Measurements from ENCODE around the gene CYP27C1. TPM values are rescaled to one million over a fixed set of nuclear protein-coding genes. Genes with fewer than 3 reads are reported as not detected.
A peak's percentile ranks its signal among the peaks of the same experiment; 100 is the strongest.

The CYP27C1 gene
- total RNA-seq, 1 experiment from 2014 or later: not detected

GRCh38 chr2:127226520-127227263, 6.6 kb upstream of the CYP27C1 start:
- intact Hi-C loops (cut with micrococcal nuclease): no loop called here
- TF ChIP-seq MAX (IDR thresholded peaks at IDR 0.05): 0 out of 2 replicates have a peak, but pooled peaks have one; percentile 35
- no peak for TF ChIP-seq EZH2 (IDR thresholded peaks at IDR 0.05)
- TF ChIP-seq JUND (IDR thresholded peaks at IDR 0.05): peak; percentile 43; the same call in 1 of the 2 replicates
- TF ChIP-seq SP1 (IDR thresholded peaks at IDR 0.05; ENCODE audit: low read depth): peak; percentile 38; the same call in 1 of the 2 replicates
- ChIA-PET POLR2A (no interaction called here), RAD21 (ENCODE audit: low non-redundant PET in 1 of 2, low total read pairs in 2 of 2, uncharacterized antibody in 2 of 2, unreplicated experiment in 2 of 2) (no interaction called here), CTCF (no interaction called here)
- no peaks in the 10 kb centered on the region for H3K27me3 ChIP-seq (ENCODE audit: insufficient read depth, low read length)
- H3K4me1 ChIP-seq (ENCODE audit: control insufficient read depth in 1 of 2, insufficient read depth in 2 of 2, low read length in 2 of 2): peaks cover 3 to 8% of the 10 kb centered on the region in 2 experiments; a peak in 2 of 4 replicates
- no peak overlapping the region for H3K27ac ChIP-seq (ENCODE audit: low read depth, low read length)
- no peak overlapping the region for H3K4me3 ChIP-seq (replicated peaks in 1 of 2; ENCODE audit: low read depth in 1 of 2, low read length in 2 of 2)
- H3K79me2 ChIP-seq (ENCODE audit: insufficient read depth, low read length): no peaks in the 10 kb centered on the region
- DNase-seq (ENCODE audit: low read depth, low spot score) (peak; percentile 23), ATAC-seq (peak; percentile 57; the same call in 1 of the 2 replicates)
- no peaks in the 10 kb centered on the region for H3K36me3 ChIP-seq (ENCODE audit: control insufficient read depth in 1 of 2, insufficient read depth in 2 of 2, low read length in 2 of 2)
- H4K20me1 ChIP-seq (ENCODE audit: insufficient read depth): no peaks in the 10 kb centered on the region
- no peak overlapping the region for H3K9ac ChIP-seq (ENCODE audit: low read length)
- no peaks in the 10 kb centered on the region for H3K9me2 ChIP-seq (ENCODE audit: insufficient read depth)
- peak overlapping the region; percentile 34 for H3K4me2 ChIP-seq (ENCODE audit: low read length)
- peaks cover 0 to 3% of the 10 kb centered on the region in 2 experiments; a peak in 1 of 4 replicates for H3K9me3 ChIP-seq (ENCODE audit: control insufficient read depth in 1 of 2, insufficient read depth in 1 of 2, low read depth in 1 of 2, low read length in 2 of 2)
- BruUV-seq (replicated peaks): no TSS peak
- peak overlapping the region; percentile 53 for H2AFZ ChIP-seq (ENCODE audit: low read depth, low read length, poor library complexity, severe bottlenecking)

DNA sequence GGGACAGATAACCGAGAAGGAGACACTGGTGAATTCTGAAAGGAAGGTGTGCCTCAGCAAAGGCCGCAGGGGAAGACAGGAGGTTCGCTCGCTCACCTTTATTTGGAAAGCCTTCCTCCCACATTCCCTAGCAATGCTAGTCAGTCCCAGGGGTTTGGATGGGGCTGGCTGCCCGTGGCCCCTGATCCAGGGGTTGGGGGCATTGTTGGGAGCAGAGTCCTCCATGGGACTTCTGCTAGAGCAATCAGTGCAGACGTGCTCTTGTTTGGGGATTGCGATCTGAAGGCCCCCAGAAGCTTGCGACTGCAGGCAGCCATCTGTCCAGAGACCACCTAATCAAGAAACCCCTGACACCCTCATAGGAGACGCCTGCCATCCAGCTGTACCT, 6.0 kb upstream of the CYP27C1 start:
- peaks cover 0 to 3% of the 10 kb centered on the region in 2 experiments; a peak in 1 of 4 replicates for H3K9me3 ChIP-seq (ENCODE audit: control insufficient read depth in 1 of 2, insufficient read depth in 1 of 2, low read depth in 1 of 2, low read length in 2 of 2)
- POLR2A ChIA-PET: no interaction called here
- peaks cover 3 to 8% of the 10 kb centered on the region in 2 experiments; a peak in 2 of 4 replicates for H3K4me1 ChIP-seq (ENCODE audit: control insufficient read depth in 1 of 2, insufficient read depth in 2 of 2, low read length in 2 of 2)
- RAD21 ChIA-PET (ENCODE audit: low non-redundant PET in 1 of 2, low total read pairs in 2 of 2, uncharacterized antibody in 2 of 2, unreplicated experiment in 2 of 2): no interaction called here
- no peaks in the 10 kb centered on the region for H4K20me1 ChIP-seq (ENCODE audit: insufficient read depth)
- H3K4me2 ChIP-seq (ENCODE audit: low read length): peak overlapping the region; percentile 34; the same call in 1 of the 2 replicates
- DNase-seq (ENCODE audit: low read depth, low spot score) (no peak), ATAC-seq (no peak)
- intact Hi-C loops (cut with micrococcal nuclease): no loop called here
- H3K79me2 ChIP-seq (ENCODE audit: insufficient read depth, low read length): no peaks in the 10 kb centered on the region
- H2AFZ ChIP-seq (ENCODE audit: low read depth, low read length, poor library complexity, severe bottlenecking): no peak overlapping the region
- H3K36me3 ChIP-seq (ENCODE audit: control insufficient read depth in 1 of 2, insufficient read depth in 2 of 2, low read length in 2 of 2): no peaks in the 10 kb centered on the region
- H3K4me3 ChIP-seq (replicated peaks in 1 of 2; ENCODE audit: low read depth in 1 of 2, low read length in 2 of 2): no peak overlapping the region
- H3K27me3 ChIP-seq (ENCODE audit: insufficient read depth, low read length): no peaks in the 10 kb centered on the region
- no peak for TF ChIP-seq FOSL1 (IDR thresholded peaks at IDR 0.05; ENCODE audit: low read depth)
- TF ChIP-seq POLR2AphosphoS5 (IDR thresholded peaks at IDR 0.05; ENCODE audit: low read depth, low read length): no peak
- TF ChIP-seq REST (IDR thresholded peaks at IDR 0.05; ENCODE audit: low read depth): no peak
- TF ChIP-seq MAX (IDR thresholded peaks at IDR 0.05): no peak
- no peak for TF ChIP-seq POLR2A (IDR thresholded peaks at IDR 0.05; ENCODE audit: borderline replicate concordance, extremely low read depth, insufficient read depth, insufficient read length)
- no peak overlapping the region for H3K9ac ChIP-seq (ENCODE audit: low read length)
- no TSS peak for BruUV-seq (replicated peaks)
- H3K27ac ChIP-seq (ENCODE audit: low read depth, low read length): no peak overlapping the region
- no peaks in the 10 kb centered on the region for H3K9me2 ChIP-seq (ENCODE audit: insufficient read depth)
- CTCF ChIA-PET: no interaction called here
